K562 (cell line): ENCODE measurements around the gene TRMT112. TPM values are rescaled to one million over a fixed set of nuclear protein-coding genes. Genes with fewer than 3 reads are reported as not detected.

Source experiments
- FOXK2 ChIP-seq, 2 experiments: fragments of 450-650 bp; IDR thresholded peaks in 1 of 2; conservative IDR thresholded peaks in 1 of 2; 2 replicates each; pipeline ENCODE4 v1.6.1; 2016; ENCODE audit warnings: low read depth in 2 of 2, mild to moderate bottlenecking in 1 of 2
- FOXM1 ChIP-seq, 2 experiments: fragments of 450-650 bp in 1 of 2; sonication (generic) in 1 of 2; formaldehyde crosslinking in 1 of 2; IDR thresholded peaks; 2 replicates each; pipeline versions ENCODE4 v1.6.1 to v1.9.0; 2017 to 2022; ENCODE audit warnings: low read depth in 2 of 2, mild to moderate bottlenecking in 2 of 2, missing genetic modification reagents in 1 of 2, moderate library complexity in 1 of 2
- HNRNPK ChIP-seq: fragments of 200-400 bp; formaldehyde crosslinking; IDR thresholded peaks from one replicate; pipeline ENCODE4 v1.6.1; 2018; ENCODE audit warnings: mild to moderate bottlenecking, low read depth, low read length; ENCODE audit not compliant: poor library complexity, severe bottlenecking
- KAT2B ChIP-seq: IDR thresholded peaks from one replicate; pipeline ENCODE4 v1.6.1; 2012; ENCODE audit warnings: low read depth, mild to moderate bottlenecking, control low read depth, inconsistent platforms, low read length, moderate library complexity
- MTA3 ChIP-seq: fragments of 450-650 bp; formaldehyde crosslinking; IDR thresholded peaks from 2 replicates; pipeline ENCODE4 v1.6.1; 2017; ENCODE audit warnings: mild to moderate bottlenecking, borderline replicate concordance
- RBBP5 ChIP-seq: fragments of 200-600 bp; sonication (generic); IDR thresholded peaks from 2 replicates; pipeline ENCODE4 v1.6.1; 2012; ENCODE audit warnings: borderline replicate concordance, mild to moderate bottlenecking, low read length, control low read depth, inconsistent platforms; ENCODE audit not compliant: insufficient read depth, poor library complexity, severe bottlenecking
- SIN3B ChIP-seq: fragments of 450-650 bp; IDR thresholded peaks from 2 replicates; pipeline ENCODE4 v1.6.1; 2017; ENCODE audit warnings: low read depth, mild to moderate bottlenecking, moderate library complexity
- TAL1 ChIP-seq: fragments of 450-650 bp; IDR thresholded peaks from 2 replicates; pipeline ENCODE4 v1.6.1; 2016; ENCODE audit warnings: mild to moderate bottlenecking
- ZFP36 ChIP-seq: fragments of 150-350 bp; IDR thresholded peaks from 2 replicates; pipeline ENCODE4 v1.6.1; 2018; ENCODE audit warnings: low read length, low read depth; ENCODE audit not compliant: partially characterized antibody
- ZNF77 ChIP-seq: fragments of 250-450 bp; sonication (Bioruptor Pico); IDR thresholded peaks from 2 replicates; pipeline ENCODE4 v1.5.0; 2020
- polyA plus RNA-seq, 8 experiments: library from polyadenylated mRNA; depleted of rRNA in 4 of 8; stranded (reverse) in 5 of 8; unstranded in 3 of 8; fragments of >200 nt; fragmentation: Nextera tagmentation in 2 of 8; fragmentation: Illumina TruSeq in 1 of 8; extraction: Ambion mirVana in 2 of 8; extraction: Trizol in 1 of 8; gene quantifications; 2 replicates each; pipeline versions ENCODE4 v1.2.1 to v1.2.3, GENCODE V29; 2011 to 2014; ENCODE audit warnings: inconsistent platforms in 1 of 8, missing spikeins in 1 of 8
- total RNA-seq, 7 experiments: library from RNA; depleted of rRNA in 6 of 7; stranded (reverse); fragments of >200 nt in 6 of 7; fragmentation: Illumina TruSeq in 2 of 7; extraction: Trizol in 2 of 7; gene quantifications; 2 replicates each; pipeline versions ENCODE4 v1.2.1 to v1.2.3, GENCODE V29; 2011 to 2021; ENCODE audit warnings: low replicate concordance in 1 of 7
- TF ChIP-seq, protein P1 (sequence below): IDR thresholded peaks from 3 replicates; pipeline ENCODE4 v1.6.1; 2011; ENCODE audit warnings: borderline replicate concordance, mild to moderate bottlenecking, moderate library complexity; ENCODE audit not compliant: insufficient read length; ENCODE audit errors: extremely low read depth
- TF ChIP-seq, protein P2 (sequence below): fragments of 450-650 bp; IDR thresholded peaks from 2 replicates; pipeline ENCODE4 v1.6.1; 2016
- TF ChIP-seq, protein P3 (sequence below): sonication (generic); formaldehyde crosslinking; IDR thresholded peaks from 2 replicates; pipeline ENCODE4 v1.8.0; 2022; ENCODE audit warnings: mild to moderate bottlenecking, missing genetic modification reagents

Gene TRMT112
- total and polyA plus RNA-seq, 9 of the 15 experiments (the other 6 are each of a cell fraction or from before 2014, with no cell fraction given): 162 to 444 (median 300) TPM

DNA sequence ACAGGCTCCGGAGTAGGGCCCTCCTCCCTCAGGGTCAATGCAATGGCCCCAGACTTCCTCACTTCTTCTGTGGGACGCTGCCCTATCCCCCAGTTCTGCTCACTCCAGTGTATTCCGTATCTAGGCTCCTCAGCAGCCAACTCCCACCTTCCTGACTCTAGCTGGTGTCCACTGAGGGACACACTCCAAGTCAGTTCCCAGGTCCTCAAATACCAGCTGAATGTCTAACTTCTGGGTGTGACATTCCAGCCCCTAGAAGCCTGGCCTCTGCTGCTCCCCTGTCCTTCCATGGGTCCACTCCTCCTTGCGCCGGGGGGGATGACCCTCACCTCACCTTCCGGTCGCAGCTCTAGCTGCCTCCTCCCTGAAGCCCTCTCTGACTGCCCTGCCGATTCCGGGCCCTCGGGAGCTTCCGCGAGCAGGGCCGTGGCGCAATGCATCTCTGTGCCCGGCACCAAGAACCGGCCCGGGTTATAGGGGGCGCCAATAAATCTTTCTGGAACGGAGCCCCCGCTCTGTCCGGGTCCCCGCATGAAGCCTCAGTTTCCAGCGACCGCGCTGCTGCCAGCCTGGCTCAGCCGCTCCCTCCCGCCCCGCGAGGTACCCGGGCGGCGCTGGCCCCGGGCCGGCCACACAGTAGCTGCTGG, 48.3 kb downstream of the TRMT112 start (continued):
- peak; percentile 100 for TF ChIP-seq ZFP36
- TF ChIP-seq, protein P1, sequence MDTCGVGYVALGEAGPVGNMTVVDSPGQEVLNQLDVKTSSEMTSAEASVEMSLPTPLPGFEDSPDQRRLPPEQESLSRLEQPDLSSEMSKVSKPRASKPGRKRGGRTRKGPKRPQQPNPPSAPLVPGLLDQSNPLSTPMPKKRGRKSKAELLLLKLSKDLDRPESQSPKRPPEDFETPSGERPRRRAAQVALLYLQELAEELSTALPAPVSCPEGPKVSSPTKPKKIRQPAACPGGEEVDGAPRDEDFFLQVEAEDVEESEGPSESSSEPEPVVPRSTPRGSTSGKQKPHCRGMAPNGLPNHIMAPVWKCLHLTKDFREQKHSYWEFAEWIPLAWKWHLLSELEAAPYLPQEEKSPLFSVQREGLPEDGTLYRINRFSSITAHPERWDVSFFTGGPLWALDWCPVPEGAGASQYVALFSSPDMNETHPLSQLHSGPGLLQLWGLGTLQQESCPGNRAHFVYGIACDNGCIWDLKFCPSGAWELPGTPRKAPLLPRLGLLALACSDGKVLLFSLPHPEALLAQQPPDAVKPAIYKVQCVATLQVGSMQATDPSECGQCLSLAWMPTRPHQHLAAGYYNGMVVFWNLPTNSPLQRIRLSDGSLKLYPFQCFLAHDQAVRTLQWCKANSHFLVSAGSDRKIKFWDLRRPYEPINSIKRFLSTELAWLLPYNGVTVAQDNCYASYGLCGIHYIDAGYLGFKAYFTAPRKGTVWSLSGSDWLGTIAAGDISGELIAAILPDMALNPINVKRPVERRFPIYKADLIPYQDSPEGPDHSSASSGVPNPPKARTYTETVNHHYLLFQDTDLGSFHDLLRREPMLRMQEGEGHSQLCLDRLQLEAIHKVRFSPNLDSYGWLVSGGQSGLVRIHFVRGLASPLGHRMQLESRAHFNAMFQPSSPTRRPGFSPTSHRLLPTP: peak; percentile 82
- TF ChIP-seq TAL1: no peak
- TF ChIP-seq, protein P2, sequence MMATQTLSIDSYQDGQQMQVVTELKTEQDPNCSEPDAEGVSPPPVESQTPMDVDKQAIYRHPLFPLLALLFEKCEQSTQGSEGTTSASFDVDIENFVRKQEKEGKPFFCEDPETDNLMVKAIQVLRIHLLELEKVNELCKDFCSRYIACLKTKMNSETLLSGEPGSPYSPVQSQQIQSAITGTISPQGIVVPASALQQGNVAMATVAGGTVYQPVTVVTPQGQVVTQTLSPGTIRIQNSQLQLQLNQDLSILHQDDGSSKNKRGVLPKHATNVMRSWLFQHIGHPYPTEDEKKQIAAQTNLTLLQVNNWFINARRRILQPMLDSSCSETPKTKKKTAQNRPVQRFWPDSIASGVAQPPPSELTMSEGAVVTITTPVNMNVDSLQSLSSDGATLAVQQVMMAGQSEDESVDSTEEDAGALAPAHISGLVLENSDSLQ: peak; percentile 11; the same call in 1 of the 2 replicates
- TF ChIP-seq KAT2B: no peak
- TF ChIP-seq MTA3: no peak; the same call in 1 of the 2 replicates
- TF ChIP-seq, protein P3, sequence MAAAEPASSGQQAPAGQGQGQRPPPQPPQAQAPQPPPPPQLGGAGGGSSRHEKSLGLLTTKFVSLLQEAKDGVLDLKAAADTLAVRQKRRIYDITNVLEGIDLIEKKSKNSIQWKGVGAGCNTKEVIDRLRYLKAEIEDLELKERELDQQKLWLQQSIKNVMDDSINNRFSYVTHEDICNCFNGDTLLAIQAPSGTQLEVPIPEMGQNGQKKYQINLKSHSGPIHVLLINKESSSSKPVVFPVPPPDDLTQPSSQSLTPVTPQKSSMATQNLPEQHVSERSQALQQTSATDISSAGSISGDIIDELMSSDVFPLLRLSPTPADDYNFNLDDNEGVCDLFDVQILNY (CRISPR knock-in tag): no peak
- no peak for TF ChIP-seq ZNF77 (CRISPR knock-in tag)
- 0 out of 4 replicates have a peak, but pooled peaks of 1 of the 2 experiments have one; percentile 14 for TF ChIP-seq FOXK2 (conservative IDR thresholded peaks at IDR 0.05 in 1 of 2, IDR thresholded peaks at IDR 0.05 in 1 of 2; ENCODE audit: low read depth in 2 of 2)
- no peak for TF ChIP-seq FOXM1 (IDR thresholded peaks at IDR 0.05; ENCODE audit: low read depth)
- no peak for TF ChIP-seq FOXM1 (CRISPR knock-in tag; IDR thresholded peaks at IDR 0.05; ENCODE audit: low read depth)
- TF ChIP-seq RBBP5: peak; percentile 9
- TF ChIP-seq HNRNPK: no peak
- TF ChIP-seq SIN3B: 0 out of 2 replicates have a peak, but pooled peaks have one; percentile 10
